Measurements from ENCODE around the gene MKKS. TPM values are rescaled to one million over a fixed set of nuclear protein-coding genes. Genes with fewer than 3 reads are reported as not detected.
A peak's percentile ranks its signal among the peaks of the same experiment; 100 is the strongest.

The MKKS gene
- total and polyA plus RNA-seq, 2 experiments from 2014 or later = 9.1 to 45.9 TPM

- no peak overlapping the region for H3K27ac ChIP-seq
- TF ChIP-seq CTCF (IDR thresholded peaks at IDR 0.05; ENCODE audit: low read depth, low read length) = no peak
- H3K4me3 ChIP-seq = no peak overlapping the region
- H3K27me3 ChIP-seq = no peaks in the 10 kb centered on the region
- no peak for DNase-seq (ENCODE audit: low read depth in 1 of 2, low spot score in 1 of 2)
- peaks cover 13% of the 10 kb centered on the region for H3K4me1 ChIP-seq (ENCODE audit: low read depth)
- H3K36me3 ChIP-seq = no peaks in the 10 kb centered on the region
- H3K9me3 ChIP-seq (ENCODE audit: low read depth) = no peaks in the 10 kb centered on the region
Observed at GRCh38 chr20:10387686-10388085, 46.3 kb downstream of the MKKS start.

- H3K27me3 ChIP-seq = no peaks in the 10 kb centered on the region
- no peak overlapping the region for H3K4me3 ChIP-seq
- no peak overlapping the region for H3K27ac ChIP-seq
- no peak for TF ChIP-seq CTCF (IDR thresholded peaks at IDR 0.05; ENCODE audit: low read depth, low read length)
- H3K36me3 ChIP-seq = no peaks in the 10 kb centered on the region
- peak in 1 of 2 donors; percentile 85 for DNase-seq (ENCODE audit: low read depth in 1 of 2, low spot score in 1 of 2)
- H3K4me1 ChIP-seq (ENCODE audit: low read depth) = peaks cover 13% of the 10 kb centered on the region
- no peaks in the 10 kb centered on the region for H3K9me3 ChIP-seq (ENCODE audit: low read depth)
Observed at GRCh38 chr20:10385850-10386544, 48.0 kb downstream of the MKKS start.

- H3K27me3 ChIP-seq = no peaks in the 10 kb centered on the region
- peaks cover 13% of the 10 kb centered on the region for H3K4me1 ChIP-seq (ENCODE audit: low read depth)
- peaks cover 4% of the 10 kb centered on the region for H3K9me3 ChIP-seq (ENCODE audit: low read depth)
- TF ChIP-seq CTCF (IDR thresholded peaks at IDR 0.05; ENCODE audit: low read depth, low read length) = no peak
- no peak for DNase-seq (ENCODE audit: low read depth in 1 of 2, low spot score in 1 of 2)
- H3K27ac ChIP-seq = no peak overlapping the region
- H3K4me3 ChIP-seq = no peak overlapping the region
- H3K36me3 ChIP-seq = no peaks in the 10 kb centered on the region
Observed at GRCh38 chr20:10381477-10381876, 52.5 kb downstream of the MKKS start.

- no peak for DNase-seq (ENCODE audit: low read depth in 1 of 2, low spot score in 1 of 2)
- Histone ChIP-seq H3K9me3 (ENCODE audit: low read depth) (peaks cover 4% of the 10 kb centered on the region), H3K27ac (no peak overlapping the region), H3K4me1 (ENCODE audit: low read depth) (no peaks in the 10 kb centered on the region), H3K4me3 (no peak overlapping the region), H3K36me3 (no peaks in the 10 kb centered on the region), H3K27me3 (no peaks in the 10 kb centered on the region)
- no peak for TF ChIP-seq CTCF (IDR thresholded peaks at IDR 0.05; ENCODE audit: low read depth, low read length)
Observed at GRCh38 chr20:10379761-10380160, 54.3 kb downstream of the MKKS start.

- Histone ChIP-seq H3K27ac (no peak overlapping the region), H3K9me3 (ENCODE audit: low read depth) (peaks cover 4% of the 10 kb centered on the region), H3K4me1 (ENCODE audit: low read depth) (no peaks in the 10 kb centered on the region), H3K36me3 (no peaks in the 10 kb centered on the region), H3K4me3 (no peak overlapping the region), H3K27me3 (no peaks in the 10 kb centered on the region)
- DNase-seq (ENCODE audit: low read depth in 1 of 2, low spot score in 1 of 2) = peak in 1 of 2 donors; percentile 27
- no peak for TF ChIP-seq CTCF (IDR thresholded peaks at IDR 0.05; ENCODE audit: low read depth, low read length)
Observed at GRCh38 chr20:10376270-10377075, 57.5 kb downstream of the MKKS start.

Measured in cardiac muscle cell (in vitro differentiated cells and primary cell).